ENCODE data around the gene JAZF1. TPM values are rescaled to one million over a fixed set of nuclear protein-coding genes. Genes with fewer than 3 reads are reported as not detected.
"Not testable (repeated sequence)": the region's sequence is repeated elsewhere in the genome, so short reads cannot be mapped to it uniquely, and the experiment has no call there.

Gene JAZF1
- total and polyA plus RNA-seq, 8 donors = 0.58 to 16.7 (median 7.2) TPM

- no peak for DNase-seq
- peaks cover 0 to 15% (median 8%) of the 10 kb centered on the region in 4 donors for H3K4me1 ChIP-seq
- TF ChIP-seq EP300 (IDR thresholded peaks at IDR 0.05) (no peak), POLR2AphosphoS5 (IDR thresholded peaks at IDR 0.05) (no peak), POLR2A (IDR thresholded peaks at IDR 0.05) (no peak)
- TF ChIP-seq, protein P1, sequence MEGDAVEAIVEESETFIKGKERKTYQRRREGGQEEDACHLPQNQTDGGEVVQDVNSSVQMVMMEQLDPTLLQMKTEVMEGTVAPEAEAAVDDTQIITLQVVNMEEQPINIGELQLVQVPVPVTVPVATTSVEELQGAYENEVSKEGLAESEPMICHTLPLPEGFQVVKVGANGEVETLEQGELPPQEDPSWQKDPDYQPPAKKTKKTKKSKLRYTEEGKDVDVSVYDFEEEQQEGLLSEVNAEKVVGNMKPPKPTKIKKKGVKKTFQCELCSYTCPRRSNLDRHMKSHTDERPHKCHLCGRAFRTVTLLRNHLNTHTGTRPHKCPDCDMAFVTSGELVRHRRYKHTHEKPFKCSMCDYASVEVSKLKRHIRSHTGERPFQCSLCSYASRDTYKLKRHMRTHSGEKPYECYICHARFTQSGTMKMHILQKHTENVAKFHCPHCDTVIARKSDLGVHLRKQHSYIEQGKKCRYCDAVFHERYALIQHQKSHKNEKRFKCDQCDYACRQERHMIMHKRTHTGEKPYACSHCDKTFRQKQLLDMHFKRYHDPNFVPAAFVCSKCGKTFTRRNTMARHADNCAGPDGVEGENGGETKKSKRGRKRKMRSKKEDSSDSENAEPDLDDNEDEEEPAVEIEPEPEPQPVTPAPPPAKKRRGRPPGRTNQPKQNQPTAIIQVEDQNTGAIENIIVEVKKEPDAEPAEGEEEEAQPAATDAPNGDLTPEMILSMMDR (IDR thresholded peaks at IDR 0.05) = no peak
- no peak overlapping the region for H3K4me3 ChIP-seq
- intact Hi-C loops (cut with DNase I; ENCODE audit: low total_unique reads) = loop anchor here (10.0 kb wide), 1 partner anchor 721 kb away; the partner anchor contains the start of gene HOXA13
- H3K27me3 ChIP-seq = no peaks in the 10 kb centered on the region
- WGBS, 5 donors = 92 to 95% (median 93%) methylated on average over 6 of the region's 6 CpGs
- H3K36me3 ChIP-seq = no peaks in the 10 kb centered on the region
- no peaks in the 10 kb centered on the region for H3K9me3 ChIP-seq
- H3K27ac ChIP-seq = no peak overlapping the region
Observed at GRCh38 chr7:27925573-27926201, 254.9 kb downstream of the JAZF1 start.

DNA sequence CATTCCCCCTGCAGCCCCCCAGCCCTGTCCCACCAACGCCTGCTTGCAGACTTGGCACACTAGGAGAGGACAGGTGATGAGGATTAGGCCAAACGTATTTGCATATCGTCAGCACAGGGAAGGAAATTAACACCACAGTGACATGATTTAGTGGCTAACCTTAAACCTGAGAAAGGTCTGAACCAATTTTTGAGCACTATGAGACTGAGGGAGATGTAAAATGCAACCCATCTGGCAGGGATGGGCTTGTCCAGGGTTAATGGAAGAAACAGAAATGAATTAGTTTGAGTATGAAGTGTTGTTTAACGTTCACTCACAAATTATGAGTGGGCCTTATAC lies 257.0 kb downstream of the JAZF1 start:
- peaks cover 0 to 22% (median 8%) of the 10 kb centered on the region in 4 donors for H3K4me1 ChIP-seq
- intact Hi-C loops (cut with DNase I; ENCODE audit: low total_unique reads) = loop anchor here (10.0 kb wide), 1 partner anchor 719 kb away; the partner anchor contains the start of gene HOXA13
- H3K27ac ChIP-seq = no peak overlapping the region
- TF ChIP-seq POLR2A (IDR thresholded peaks at IDR 0.05) = no peak
- TF ChIP-seq EP300 (IDR thresholded peaks at IDR 0.05) = no peak
- no peak overlapping the region for H3K4me3 ChIP-seq
- 58 to 80% (median 74%) methylated on average over 4 of the region's 4 CpGs for WGBS, 5 donors
- no peaks in the 10 kb centered on the region for H3K27me3 ChIP-seq
- DNase-seq = no peak
- H3K9me3 ChIP-seq = no peaks in the 10 kb centered on the region
- H3K36me3 ChIP-seq = no peaks in the 10 kb centered on the region

DNA sequence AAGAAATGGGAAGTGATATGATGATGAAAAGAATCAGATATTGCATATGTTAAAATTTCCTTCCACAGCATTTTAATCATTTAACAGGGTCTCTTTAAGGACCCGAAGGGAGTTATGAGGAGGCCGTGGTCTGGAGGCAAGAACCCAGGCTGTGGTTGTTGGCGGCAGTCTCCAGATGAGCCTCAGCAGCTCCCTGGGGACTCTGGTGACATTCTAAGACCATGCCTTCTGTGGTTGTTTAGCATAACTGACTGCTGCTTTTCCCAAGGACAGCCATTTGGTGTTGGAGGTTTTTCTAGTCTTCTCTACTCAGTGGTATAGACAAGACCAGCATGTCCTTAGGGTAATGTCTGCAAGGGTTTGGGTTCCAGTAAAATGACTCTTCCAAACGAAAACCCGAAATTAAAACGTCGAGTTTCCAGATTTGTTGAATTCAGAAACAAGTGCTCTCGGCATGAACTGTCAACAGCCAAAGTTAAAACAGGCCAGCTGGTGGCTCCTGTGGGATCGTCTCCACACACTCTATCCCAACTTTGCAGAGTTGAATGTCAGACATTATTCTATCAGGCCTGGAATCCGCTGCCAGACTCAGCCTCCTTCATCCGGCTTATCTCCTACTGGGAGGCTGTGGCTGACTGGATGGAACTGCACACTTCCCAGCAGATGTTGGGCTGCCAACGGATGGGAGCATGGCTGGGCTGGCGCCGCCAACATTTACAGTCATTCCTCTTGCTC lies 257.5 kb downstream of the JAZF1 start:
- peak in 1 of 2 donors; percentile 40 for DNase-seq
- no peak overlapping the region for H3K27ac ChIP-seq
- 72 to 84% (median 80%) methylated on average over 14 of the region's 14 CpGs for WGBS, 5 donors
- no peaks in the 10 kb centered on the region for H3K36me3 ChIP-seq
- no peaks in the 10 kb centered on the region for H3K9me3 ChIP-seq
- peaks cover 0 to 27% (median 8%) of the 10 kb centered on the region in 4 donors for H3K4me1 ChIP-seq
- H3K27me3 ChIP-seq = no peaks in the 10 kb centered on the region
- TF ChIP-seq POLR2A (IDR thresholded peaks at IDR 0.05) = no peak
- TF ChIP-seq EP300 (IDR thresholded peaks at IDR 0.05) = no peak
- TF ChIP-seq, protein P1 (IDR thresholded peaks at IDR 0.05) = no peak
- no peak for TF ChIP-seq POLR2AphosphoS5 (IDR thresholded peaks at IDR 0.05)
- intact Hi-C loops (cut with DNase I; ENCODE audit: low total_unique reads) = loop anchor here (10.0 kb wide), 1 partner anchor 718 kb away; the partner anchor contains the start of gene HOXA13
- no peak overlapping the region for H3K4me3 ChIP-seq

DNA sequence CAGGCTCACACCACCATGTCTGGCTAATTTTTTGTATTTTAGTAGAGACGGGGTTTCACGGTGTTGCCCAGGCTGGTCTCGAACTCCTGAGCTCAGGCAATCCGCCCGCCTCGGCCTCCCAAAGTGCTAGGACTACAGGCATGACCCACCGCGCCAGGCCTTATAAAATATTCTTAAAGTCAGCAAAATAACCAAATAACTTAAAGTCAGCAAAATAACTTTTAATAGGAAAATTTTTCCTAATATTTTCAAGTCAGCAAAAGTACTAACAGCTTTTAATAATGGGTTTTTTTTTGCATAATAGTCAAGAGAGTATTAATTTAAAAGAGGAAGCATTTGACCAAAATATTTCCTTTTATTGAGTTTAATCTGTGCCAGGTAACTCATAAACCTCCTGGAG lies 258.2 kb downstream of the JAZF1 start:
- not testable (repeated sequence) for H3K27me3 ChIP-seq, H3K36me3 ChIP-seq, DNase-seq, H3K9me3 ChIP-seq, H3K27ac ChIP-seq, H3K4me3 ChIP-seq
- H3K4me1 ChIP-seq = peaks cover 0 to 34% (median 11%) of the 10 kb centered on the region in 4 donors
- intact Hi-C loops (cut with DNase I; ENCODE audit: low total_unique reads) = loop anchor here (10.0 kb wide), 1 partner anchor 718 kb away; the partner anchor contains the start of gene HOXA13
- WGBS, 5 donors = 92 to 97% (median 95%) methylated on average over 8 of the region's 8 CpGs

- Histone ChIP-seq H3K36me3 (no peaks in the 10 kb centered on the region), H3K9me3 (no peaks in the 10 kb centered on the region), H3K4me3 (no peak overlapping the region), H3K27ac (no peak overlapping the region), H3K27me3 (no peaks in the 10 kb centered on the region), H3K4me1 (peaks cover 0 to 38% (median 13%) of the 10 kb centered on the region in 4 donors)
- peak in 1 of 2 donors; percentile 90 for DNase-seq
- 52 to 66% (median 62%) methylated on average over 7 of the region's 7 CpGs for WGBS, 5 donors
- intact Hi-C loops (cut with DNase I; ENCODE audit: low total_unique reads) = loop anchor here (10.0 kb wide), 1 partner anchor 716 kb away; the partner anchor contains the start of gene HOXA13
- TF ChIP-seq, protein P1 (IDR thresholded peaks at IDR 0.05) = peak in 4 of 7 experiments; percentile 19 to 46 (median 45)
- no peak for TF ChIP-seq POLR2A (IDR thresholded peaks at IDR 0.05)
Observed at GRCh38 chr7:27921081-27921836, 259.3 kb downstream of the JAZF1 start.
